ENCODE data around the gene SLAMF9. TPM values are rescaled to one million over a fixed set of nuclear protein-coding genes. Genes with fewer than 3 reads are reported as not detected.
A peak's percentile ranks its signal among the peaks of the same experiment; 100 is the strongest.
"Not testable (repeated sequence)": the region's sequence is repeated elsewhere in the genome, so short reads cannot be mapped to it uniquely, and the experiment has no call there.

Gene SLAMF9
- total RNA-seq, 2 experiments from 2014 or later, result not detected

DNA sequence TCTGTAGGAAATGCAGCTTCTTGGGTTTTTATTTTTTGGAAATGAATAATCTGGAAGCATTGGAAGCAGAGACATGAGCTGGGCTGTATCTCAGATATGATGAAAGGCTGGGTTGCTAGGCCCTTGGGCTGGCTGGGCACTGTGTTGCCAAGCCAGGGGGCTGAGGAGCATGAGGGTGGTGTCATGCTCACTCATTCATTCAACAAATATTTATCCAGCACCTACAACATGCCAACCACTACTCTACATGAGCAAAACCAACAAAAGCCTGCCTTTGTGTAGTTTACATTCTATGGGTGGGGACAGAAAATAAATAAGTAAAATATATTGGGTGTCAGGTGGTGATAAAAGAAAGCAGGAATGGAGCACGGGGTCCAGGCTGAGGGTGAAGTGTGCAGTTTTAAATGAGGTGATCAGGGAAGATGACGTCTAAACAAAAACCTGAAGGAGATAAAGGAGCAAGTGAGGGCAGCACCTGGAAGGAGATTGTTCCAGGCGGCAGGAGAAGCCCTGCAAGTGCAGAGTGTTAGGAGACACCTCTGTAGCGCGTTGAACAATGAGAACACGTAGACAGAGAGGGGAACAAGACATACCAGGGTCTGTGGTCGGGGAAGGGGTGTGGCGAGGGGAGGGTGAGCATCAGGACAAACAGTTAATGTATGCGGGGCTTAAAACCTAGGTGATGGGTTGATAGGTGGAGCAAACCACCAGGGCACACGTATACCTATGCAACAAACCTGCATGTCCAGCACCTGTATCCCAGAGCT lies 39.6 kb downstream of the SLAMF9 start:
- DNase-seq, result no peak
- Mint-ChIP-seq H3K27ac (no peak overlapping the region), H3K27me3 (ENCODE audit: low read depth) (no peaks in the 10 kb centered on the region), H3K4me1 (ENCODE audit: low read depth) (peaks cover 50% of the 10 kb centered on the region), H3K9me3 (no peaks in the 10 kb centered on the region), H3K36me3 (ENCODE audit: low read depth) (peaks cover 21% of the 10 kb centered on the region), H3K4me3 (no peak overlapping the region)
- intact Hi-C loops (cut with micrococcal nuclease), result no loop called here
- CTCF ChIA-PET, result interaction anchor here (0.6 to 1.2 kb wide), 2 partner anchors 41 to 117 kb away, joined by 4 read pairs; no protein-coding TSS in a partner anchor

GRCh38 chr1:159913451-159914192 lies 40.4 kb downstream of the SLAMF9 start:
- no peak overlapping the region for H3K4me3 Mint-ChIP-seq
- peaks cover 15% of the 10 kb centered on the region for H3K36me3 Mint-ChIP-seq (ENCODE audit: low read depth)

GRCh38 chr1:159911326-159912070 lies 42.5 kb downstream of the SLAMF9 start:
- Mint-ChIP-seq H3K27me3 (ENCODE audit: low read depth) (no peaks in the 10 kb centered on the region), H3K4me3 (no peak overlapping the region), H3K27ac (peak overlapping the region; percentile 69), H3K9me3 (no peaks in the 10 kb centered on the region), H3K36me3 (ENCODE audit: low read depth) (peaks cover 5% of the 10 kb centered on the region), H3K4me1 (ENCODE audit: low read depth) (peaks cover 38% of the 10 kb centered on the region)
- intact Hi-C loops (cut with micrococcal nuclease), result no loop called here
- CTCF ChIA-PET, result interaction anchor here (0.6 kb wide), 1 partner anchor 111 kb away, joined by 3 read pairs; no protein-coding TSS in a partner anchor
- peak; percentile 32 for DNase-seq

More at GRCh38 chr1:159913451-159914192, 40.4 kb downstream of the SLAMF9 start:
- intact Hi-C loops (cut with micrococcal nuclease), result no loop called here
- Mint-ChIP-seq H3K27ac (peak overlapping the region; percentile 1), H3K4me1 (ENCODE audit: low read depth) (peaks cover 49% of the 10 kb centered on the region), H3K9me3 (no peaks in the 10 kb centered on the region), H3K27me3 (ENCODE audit: low read depth) (no peaks in the 10 kb centered on the region)
- CTCF ChIA-PET, result no interaction called here
- no peak for DNase-seq

DNA sequence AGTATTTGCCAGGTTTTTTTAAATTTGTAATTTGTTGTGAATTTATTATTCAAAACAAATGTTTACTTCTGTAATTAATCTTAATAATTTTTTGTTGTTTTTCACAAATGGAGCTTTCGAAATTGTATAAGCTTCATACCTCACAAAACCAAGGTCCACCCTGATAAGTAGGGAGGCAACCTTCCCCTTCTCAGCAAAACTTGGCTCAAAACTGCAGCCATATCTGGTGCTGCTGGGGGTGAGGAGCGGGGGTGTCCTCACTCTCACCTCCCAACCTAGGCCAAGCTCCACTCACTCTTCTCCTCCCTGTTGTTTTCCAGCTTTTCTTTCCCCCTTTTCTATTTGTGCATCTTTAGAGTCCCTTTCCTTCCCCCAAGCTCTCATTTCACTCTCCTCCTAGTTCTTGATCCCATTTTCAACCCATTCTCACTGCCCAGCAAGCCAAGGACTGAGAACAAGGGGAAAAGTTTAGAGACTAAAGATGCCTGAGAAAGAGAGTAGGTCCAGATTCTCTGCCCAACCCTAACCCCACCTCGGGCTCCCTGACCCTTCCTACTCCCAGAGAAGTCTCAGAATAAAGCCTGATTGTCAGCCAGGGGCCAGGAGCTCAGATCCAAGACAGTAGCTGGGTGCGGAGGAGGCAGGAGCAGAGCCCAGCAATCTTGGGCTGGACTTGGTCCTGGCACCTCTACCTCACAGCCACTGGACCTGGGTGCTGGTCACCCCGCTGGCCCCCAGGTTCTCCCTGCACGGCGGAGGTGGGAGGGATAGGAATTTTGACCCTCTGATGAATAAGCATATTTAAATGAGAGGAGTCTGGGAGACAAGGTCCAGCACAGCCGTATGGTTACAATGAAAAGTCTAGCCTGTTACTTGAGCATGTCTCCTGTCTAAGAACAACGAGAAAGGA lies 45.8 kb downstream of the SLAMF9 start:
- H3K4me1 Mint-ChIP-seq (ENCODE audit: low read depth), result peaks cover 30% of the 10 kb centered on the region
- CTCF ChIA-PET, result interaction anchor here (0.6 kb wide), 1 partner anchor 119 kb away, joined by 3 read pairs; no protein-coding TSS in a partner anchor
- intact Hi-C loops (cut with micrococcal nuclease), result no loop called here
- no peak overlapping the region for H3K27ac Mint-ChIP-seq
- no peaks in the 10 kb centered on the region for H3K27me3 Mint-ChIP-seq (ENCODE audit: low read depth)
- H3K9me3 Mint-ChIP-seq, result no peaks in the 10 kb centered on the region
- H3K4me3 Mint-ChIP-seq, result no peak overlapping the region
- DNase-seq, result no peak
- H3K36me3 Mint-ChIP-seq (ENCODE audit: low read depth), result no peaks in the 10 kb centered on the region

DNA sequence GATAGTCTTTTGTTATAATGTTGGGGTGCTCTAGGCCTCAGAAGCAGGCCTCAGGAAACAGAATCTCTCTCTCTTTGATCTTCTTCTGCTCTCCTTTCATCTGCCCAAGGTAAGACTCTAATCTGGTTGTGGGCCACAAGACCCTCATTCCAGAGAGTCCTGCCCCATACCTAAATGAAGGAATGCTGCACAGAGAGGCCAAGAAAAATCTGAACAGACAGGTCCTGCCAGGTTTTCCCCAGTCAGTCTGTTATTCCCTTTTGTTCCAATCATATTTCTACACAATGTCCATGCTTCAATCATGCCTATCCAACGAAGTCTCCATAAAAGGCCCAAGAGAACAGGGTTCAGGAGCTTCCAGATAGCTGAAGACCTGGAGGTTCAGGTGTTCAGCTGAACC lies 47.1 kb downstream of the SLAMF9 start:
- intact Hi-C loops (cut with micrococcal nuclease), result no loop called here
- no peak for DNase-seq
- Mint-ChIP-seq H3K27me3 (ENCODE audit: low read depth) (no peaks in the 10 kb centered on the region), H3K27ac (no peak overlapping the region), H3K4me1 (ENCODE audit: low read depth) (peaks cover 23% of the 10 kb centered on the region), H3K9me3 (no peaks in the 10 kb centered on the region), H3K36me3 (ENCODE audit: low read depth) (no peaks in the 10 kb centered on the region), H3K4me3 (no peak overlapping the region)
- CTCF ChIA-PET, result no interaction called here

- intact Hi-C loops (cut with micrococcal nuclease); H3K9me3 Mint-ChIP-seq; H3K4me3 Mint-ChIP-seq; H3K36me3 Mint-ChIP-seq (ENCODE audit: low read depth); DNase-seq; H3K27me3 Mint-ChIP-seq (ENCODE audit: low read depth); H3K4me1 Mint-ChIP-seq (ENCODE audit: low read depth); H3K27ac Mint-ChIP-seq: not testable (repeated sequence)
- CTCF ChIA-PET, result interaction anchor here (0.8 to 2.1 kb wide), 3 partner anchors 10 to 104 kb away, joined by 4 to 6 read pairs (median 5); no protein-coding TSS in a partner anchor
Observed at GRCh38 chr1:159904036-159904435, 50.0 kb downstream of the SLAMF9 start.

- intact Hi-C loops (cut with micrococcal nuclease), result no loop called here
- Mint-ChIP-seq H3K9me3 (no peaks in the 10 kb centered on the region), H3K27ac (no peak overlapping the region), H3K4me3 (no peak overlapping the region), H3K4me1 (ENCODE audit: low read depth) (no peaks in the 10 kb centered on the region), H3K27me3 (ENCODE audit: low read depth) (no peaks in the 10 kb centered on the region), H3K36me3 (ENCODE audit: low read depth) (no peaks in the 10 kb centered on the region)
- DNase-seq, result no peak
- CTCF ChIA-PET, result interaction anchor here (0.7 kb wide), 1 partner anchor 18 kb away, joined by 3 read pairs; no protein-coding TSS in a partner anchor
Observed at GRCh38 chr1:159902541-159902940, 51.5 kb downstream of the SLAMF9 start.

Other genes starting within 250 kb of the SLAMF9 start
- not detected for gene CRP, start 239.6 kb downstream of the SLAMF9 start, total RNA-seq
- 10 to 100 TPM; 13.0 to 14.1 TPM for gene DUSP23, start 173.3 kb downstream of the SLAMF9 start, total RNA-seq
- not detected for gene FCRL6, start 151.9 kb downstream of the SLAMF9 start, total RNA-seq
- gene SLAMF8, start 127.4 kb downstream of the SLAMF9 start, total RNA-seq, result under 1 TPM in 1 of 2 experiments, not detected in 1; 0.19 TPM
- gene VSIG8, start 91.6 kb downstream of the SLAMF9 start, total RNA-seq, result not detected
- gene CFAP45, start 54.1 kb downstream of the SLAMF9 start, total RNA-seq, result 1 to 10 TPM; 2.1 to 2.6 TPM
- gene TAGLN2, start 28.7 kb downstream of the SLAMF9 start, total RNA-seq, result 100 to 1,000 TPM; 453 to 454 TPM
- not detected for gene IGSF9, start 8.6 kb downstream of the SLAMF9 start, total RNA-seq
- gene PIGM, start 77.8 kb upstream of the SLAMF9 start, total RNA-seq, result 1 to 10 TPM; 2.6 TPM
- not detected for gene KCNJ10, start 115.9 kb upstream of the SLAMF9 start, total RNA-seq
- not detected for gene KCNJ9, start 127.3 kb upstream of the SLAMF9 start, total RNA-seq
- gene IGSF8, start 144.4 kb upstream of the SLAMF9 start, total RNA-seq, result 10 to 100 TPM; 22.2 to 24.7 TPM
- not detected for gene ATP1A2, start 161.5 kb upstream of the SLAMF9 start, total RNA-seq
- gene ATP1A4, start 197.4 kb upstream of the SLAMF9 start, total RNA-seq, result not detected
- gene CASQ1, start 236.3 kb upstream of the SLAMF9 start, total RNA-seq, result not detected